K562 (cell line): ENCODE data around the gene GP1BA. TPM values are rescaled to one million over a fixed set of nuclear protein-coding genes. Genes with fewer than 3 reads are reported as not detected.
A peak's percentile ranks its signal among the peaks of the same experiment; 100 is the strongest.

ENCODE experiments used
- ATAC-seq: fragments of 200-7000 bp; cut with Tn5 transposase; 3 replicates; pipeline ENCODE4 v1.9.1; 2020; ENCODE audit warnings: moderate library complexity
- BruUV-seq: library from RNA; stranded (reverse); fragments of 400-500 nt; replicated peaks from 2 replicates; lab custom pipeline; 2021; lab: Mats Ljungman, UMichigan
- CTCF ChIA-PET: fragments of 300-600 bp; formaldehyde crosslinking; extraction: SDS; loops from one replicate; lab custom pipeline; 2021; ENCODE audit warnings: low intra/inter-chr PET ratio; lab: Yijun Ruan, JAX
- POLR2A ChIA-PET: fragments of 300-600, 350-650 bp; sonication (Branson Sonifier 250); formaldehyde crosslinking; extraction: SDS; loops from one replicate; lab custom pipeline; 2021; ENCODE audit warnings: antibody characterized with exemption, inconsistent platforms; lab: Yijun Ruan, JAX
- DNase-seq, 4 experiments: peaks; one replicate each; pipeline versions ENCODE4 v3.0.0 to v3.0.0-alpha.2; 2011 to 2018; ENCODE audit warnings: low spot score in 3 of 4, mixed read lengths in 3 of 4; ENCODE audit errors: extremely low read depth in 1 of 4
- FAIRE-seq: peaks from 2 replicates; lab custom pipeline; 2011; peaks lifted over from hg19 to GRCh38; lab: Jason Lieb, UNC
- H2AFZ ChIP-seq: 2 replicates; pipeline ENCODE4 v1.6.0; 2011; ENCODE audit warnings: low read depth, low read length, control low read depth, inconsistent platforms
- H3K27ac ChIP-seq: fragments of 200-600 bp; 3 replicates; pipeline ENCODE4 v1.8.0; 2011; ENCODE audit warnings: low read depth, mild to moderate bottlenecking, control low read depth, inconsistent platforms, low read length, moderate library complexity, mixed read lengths; ENCODE audit errors: extremely low read depth
- H3K27me3 ChIP-seq, 2 experiments: fragments of 300-600 bp in 1 of 2; 2 replicates in 1 of 2; 3 replicates in 1 of 2; pipeline versions ENCODE4 v1.6.0 to v1.8.0; 2011; ENCODE audit warnings: inconsistent platforms in 2 of 2, low read length in 2 of 2, mild to moderate bottlenecking in 1 of 2, mixed read lengths in 1 of 2, moderate library complexity in 1 of 2; ENCODE audit not compliant: control insufficient read depth in 2 of 2, insufficient read depth in 2 of 2
- H3K36me3 ChIP-seq: fragments of 300-600 bp; 3 replicates; pipeline ENCODE4 v1.8.0; 2011; ENCODE audit warnings: mild to moderate bottlenecking, low read length, inconsistent platforms; ENCODE audit not compliant: control insufficient read depth, insufficient read depth
- H3K4me1 ChIP-seq, 2 experiments: fragments of 200-600 bp in 1 of 2; replicated peaks in 1 of 2; 2 replicates in 1 of 2; 3 replicates in 1 of 2; pipeline versions ENCODE4 v1.5.1 to v1.8.0; 2011; ENCODE audit warnings: inconsistent platforms in 2 of 2, low read length in 2 of 2, mild to moderate bottlenecking in 1 of 2, mixed read lengths in 1 of 2, moderate library complexity in 1 of 2; ENCODE audit not compliant: control insufficient read depth in 2 of 2, insufficient read depth in 2 of 2
- H3K4me2 ChIP-seq: 2 replicates; pipeline ENCODE4 v1.6.1; 2011; ENCODE audit warnings: low read length, control low read depth, inconsistent platforms, mixed read lengths; ENCODE audit not compliant: insufficient read depth
- H3K4me3 ChIP-seq: fragments of 200-600 bp; sonication (generic), shearing (Covaris generic); 2 replicates; pipeline ENCODE4 v1.5.1; 2016; ENCODE audit warnings: control low read depth, inconsistent platforms
- H3K79me2 ChIP-seq: fragments of 200-600 bp; 3 replicates; pipeline ENCODE4 v1.8.0; 2011; ENCODE audit warnings: low read length, inconsistent platforms; ENCODE audit not compliant: control insufficient read depth, insufficient read depth
- H3K9ac ChIP-seq, 2 experiments: 2 replicates each; pipeline versions ENCODE4 v1.6.0 to v1.6.1; 2011; ENCODE audit warnings: low read depth in 2 of 2, low read length in 2 of 2, control low read depth in 1 of 2, inconsistent platforms in 1 of 2, mild to moderate bottlenecking in 1 of 2, mixed read lengths in 1 of 2; ENCODE audit not compliant: insufficient read depth in 1 of 2
- H3K9me1 ChIP-seq: one replicate; pipeline ENCODE4 v1.6.0; 2011; ENCODE audit warnings: inconsistent platforms, mild to moderate bottlenecking, low read length, moderate library complexity; ENCODE audit not compliant: control insufficient read depth, insufficient read depth
- H3K9me3 ChIP-seq: replicated peaks from 2 replicates; pipeline ENCODE4 v1.5.1; 2011; ENCODE audit warnings: low read depth, low read length, inconsistent platforms; ENCODE audit not compliant: control insufficient read depth, insufficient read depth
- H4K20me1 ChIP-seq: replicated peaks from 2 replicates; pipeline ENCODE4 v1.6.1; 2011; ENCODE audit warnings: low read length, inconsistent platforms, mixed read lengths; ENCODE audit not compliant: control insufficient read depth, insufficient read depth
- CEBPB ChIP-seq: fragments of 450-650 bp; IDR thresholded peaks from 2 replicates; pipeline ENCODE4 v1.6.1; 2016; ENCODE audit warnings: missing genetic modification characterization, missing compliant biosample characterization
- FOXA1 ChIP-seq: fragments of 450-650 bp; IDR thresholded peaks from 2 replicates; pipeline ENCODE4 v1.6.1; 2016; ENCODE audit warnings: mild to moderate bottlenecking, borderline replicate concordance
- KDM4B ChIP-seq, 2 experiments: fragments of 450-650 bp in 1 of 2; sonication (generic) in 1 of 2; IDR thresholded peaks; 2 replicates each; pipeline ENCODE4 v1.6.1; 2016 to 2017; ENCODE audit warnings: borderline replicate concordance in 2 of 2, antibody characterized with exemption in 1 of 2, low read depth in 1 of 2, mild to moderate bottlenecking in 1 of 2
- PTBP1 ChIP-seq: fragments of 200-400 bp; formaldehyde crosslinking; IDR thresholded peaks from 2 replicates; pipeline ENCODE4 v1.6.1; 2017; ENCODE audit warnings: low read depth, low read length
- RBM34 ChIP-seq: fragments of 200-400 bp; formaldehyde crosslinking; IDR thresholded peaks from 2 replicates; pipeline ENCODE4 v1.6.1; 2018; ENCODE audit warnings: low read length, borderline replicate concordance; ENCODE audit not compliant: insufficient read depth
- TEAD2 ChIP-seq: fragments of 450-650 bp; IDR thresholded peaks from 2 replicates; pipeline ENCODE4 v1.6.1; 2016; ENCODE audit warnings: missing genetic modification characterization, control low read depth, missing compliant biosample characterization
- ZNF165 ChIP-seq: fragments of 250-450 bp; sonication (Bioruptor Pico); IDR thresholded peaks from 2 replicates; pipeline ENCODE4 v1.4.0; 2020; ENCODE audit warnings: borderline replicate concordance
- ZNF764 ChIP-seq: fragments of 250-450 bp; sonication (Bioruptor Pico); IDR thresholded peaks from 2 replicates; pipeline ENCODE4 v1.4.0; 2020; ENCODE audit warnings: low read depth, mild to moderate bottlenecking, moderate library complexity
- ZSCAN32 ChIP-seq: fragments of 450-650 bp; formaldehyde crosslinking; IDR thresholded peaks from 2 replicates; pipeline ENCODE4 v1.4.0; 2020; ENCODE audit warnings: mild to moderate bottlenecking, moderate library complexity
- WGBS: fragments of 100-300 bp; shearing (Covaris generic); methylation state at CpG from one replicate; pipeline ENCODE4 v1.1.6; 2016; ENCODE audit warnings: low coverage, mixed read lengths; ENCODE audit not compliant: insufficient coverage; ENCODE audit errors: missing lambda C conversion rate; 5-methylcytosine and 5-hydroxymethylcytosine counted together
- in situ Hi-C: fragments of 300-500 bp; cut with MboI; formaldehyde crosslinking; loops from 4 replicates; pipeline ENCODE4 v1.15.0; 2018; ENCODE audit warnings: inconsistent platforms, mixed read lengths
- intact Hi-C: fragments of 100-400 bp; cut with micrococcal nuclease; formaldehyde crosslinking; loops from 2 replicates; pipeline ENCODE4 v1.14.2; 2022
- polyA plus RNA-seq, 8 experiments: library from polyadenylated mRNA; depleted of rRNA in 4 of 8; stranded (reverse) in 5 of 8; unstranded in 3 of 8; fragments of >200 nt; fragmentation: Nextera tagmentation in 2 of 8; fragmentation: Illumina TruSeq in 1 of 8; extraction: Ambion mirVana in 2 of 8; extraction: Trizol in 1 of 8; gene quantifications; 2 replicates each; pipeline versions ENCODE4 v1.2.1 to v1.2.3, GENCODE V29; 2011 to 2014; ENCODE audit warnings: inconsistent platforms in 1 of 8, missing spikeins in 1 of 8
- total RNA-seq, 7 experiments: library from RNA; depleted of rRNA in 6 of 7; stranded (reverse); fragments of >200 nt in 6 of 7; fragmentation: Illumina TruSeq in 2 of 7; extraction: Trizol in 2 of 7; gene quantifications; 2 replicates each; pipeline versions ENCODE4 v1.2.1 to v1.2.3, GENCODE V29; 2011 to 2021; ENCODE audit warnings: low replicate concordance in 1 of 7

Gene GP1BA
- total and polyA plus RNA-seq, 9 of the 15 experiments (the other 6 are each of a cell fraction or from before 2014, with no cell fraction given) = 0.01 TPM; not detected in 8

GRCh38 chr17:4938069-4938491, 6.0 kb downstream of the GP1BA start:
- Histone ChIP-seq H3K27me3 (no peaks in the 10 kb centered on the region), H3K9me1 (no peaks in the 10 kb centered on the region), H2AFZ (no peak overlapping the region), H3K9me3 (no peaks in the 10 kb centered on the region), H3K4me1 (peaks cover 13 to 34% of the 10 kb centered on the region in 2 experiments; a peak in 4 of 5 replicates), H3K4me2 (peak overlapping the region; percentile 96), H4K20me1 (no peaks in the 10 kb centered on the region), H3K79me2 (peaks cover 46% of the 10 kb centered on the region), H3K9ac (peak overlapping the region; percentile 95 to 98; a peak in 3 of 4 replicates), H3K4me3 (no peak overlapping the region), H3K36me3 (peaks cover 44% of the 10 kb centered on the region), H3K27ac (no peak overlapping the region; the same call in 2 of the 3 replicates)
- FAIRE-seq (no peak), DNase-seq (no peak), ATAC-seq (no peak)
- in situ Hi-C loops = no loop called here
- WGBS = 94% methylated on average over 2 of the region's 11 CpGs
- POLR2A ChIA-PET = no interaction called here
- no TSS peak for BruUV-seq
- intact Hi-C loops = no loop called here
- CTCF ChIA-PET = no interaction called here
- no peak for TF ChIP-seq FOXA1
- TF ChIP-seq ZNF764 (CRISPR knock-in tag) = no peak
- TF ChIP-seq PTBP1 = no peak
- TF ChIP-seq CEBPB (tag) = no peak
- no peak for TF ChIP-seq ZNF165 (CRISPR knock-in tag)
- no peak for TF ChIP-seq KDM4B (IDR thresholded peaks at IDR 0.05; ENCODE audit: borderline replicate concordance in 2 of 2, low read depth in 1 of 2)
- TF ChIP-seq TEAD2 (tag) = no peak
- TF ChIP-seq ZSCAN32 (CRISPR knock-in tag) = no peak
- TF ChIP-seq RBM34 = no peak
